Mucosa of stomach (tissue), 1 donor: ENCODE measurements around the gene SLC6A7.

Experiments used
- H3K27me3 ChIP-seq: one replicate; pipeline ENCODE4 v1.7.0; 2013; ENCODE audit warnings: mild to moderate bottlenecking, low read length; ENCODE audit not compliant: control insufficient read depth, insufficient read depth
- H3K36me3 ChIP-seq: one replicate; pipeline ENCODE4 v1.7.0; 2013; ENCODE audit warnings: low read length; ENCODE audit not compliant: control insufficient read depth, insufficient read depth
- H3K4me1 ChIP-seq: one replicate; pipeline ENCODE4 v1.7.0; 2013; ENCODE audit warnings: mild to moderate bottlenecking, low read length; ENCODE audit not compliant: control insufficient read depth, insufficient read depth
- H3K4me3 ChIP-seq: one replicate; pipeline ENCODE4 v1.7.0; 2013; ENCODE audit warnings: low read length
- H3K9ac ChIP-seq: one replicate; pipeline ENCODE4 v1.7.0; 2013; ENCODE audit warnings: mild to moderate bottlenecking, low read length, moderate library complexity
- H3K9me3 ChIP-seq: one replicate; pipeline ENCODE4 v1.7.0; 2013; ENCODE audit warnings: mild to moderate bottlenecking, low read length, moderate library complexity; ENCODE audit not compliant: control insufficient read depth
- donor health status: Pancreatic carcinoma.

Gene SLC6A7

DNA sequence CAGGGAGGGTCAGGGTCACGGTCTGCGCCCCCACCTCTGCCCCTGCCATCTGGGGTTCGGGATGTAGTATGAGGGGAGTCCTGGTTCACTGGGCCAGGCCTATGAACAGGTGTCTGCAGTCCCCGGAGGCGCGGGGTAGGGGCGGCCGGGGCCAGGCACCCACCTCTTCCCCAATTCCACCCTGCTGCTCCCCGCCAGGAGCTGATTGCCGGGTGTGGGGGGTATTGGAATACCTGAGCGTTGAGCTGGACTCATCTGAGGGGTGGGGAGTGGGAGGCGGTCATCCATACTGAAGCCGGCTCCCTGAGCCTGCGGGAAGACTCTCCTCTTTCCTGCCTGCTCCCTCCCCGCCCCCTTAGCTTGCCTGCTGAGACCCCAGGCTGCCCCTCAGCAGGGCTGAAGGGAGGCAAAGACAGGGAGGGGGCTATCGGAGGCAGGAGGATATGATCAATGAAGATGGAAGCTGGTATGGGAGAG, 679 bp downstream of the SLC6A7 start:
- no peaks in the 10 kb centered on the region for H3K36me3 ChIP-seq
- H3K27me3 ChIP-seq = peaks cover 39% of the 10 kb centered on the region
- H3K9ac ChIP-seq = no peak overlapping the region
- H3K4me1 ChIP-seq = peaks cover 15% of the 10 kb centered on the region
- no peak overlapping the region for H3K4me3 ChIP-seq
- H3K9me3 ChIP-seq = no peaks in the 10 kb centered on the region

DNA sequence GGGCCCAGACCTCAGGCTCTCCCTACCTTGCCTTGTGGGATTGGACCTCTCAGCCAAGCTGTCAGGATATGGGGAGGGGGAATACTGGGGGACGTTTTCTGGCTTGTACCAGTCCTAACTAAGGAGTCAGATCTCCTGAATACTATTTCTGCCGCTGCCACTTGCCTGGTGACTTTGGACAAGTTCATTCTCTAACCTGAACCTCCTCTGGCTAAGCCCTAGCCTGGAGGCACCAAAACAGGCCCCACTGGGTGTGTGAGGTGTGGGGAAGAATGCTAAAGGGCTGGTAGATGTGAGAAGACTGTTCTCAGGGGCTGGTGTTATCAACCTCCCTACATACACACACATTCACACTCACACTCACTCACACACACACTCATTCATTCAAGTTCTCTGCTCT, 1.1 kb downstream of the SLC6A7 start:
- H3K4me1 ChIP-seq = peaks cover 10% of the 10 kb centered on the region
- H3K4me3 ChIP-seq = no peak overlapping the region
- no peaks in the 10 kb centered on the region for H3K36me3 ChIP-seq
- no peak overlapping the region for H3K9ac ChIP-seq
- peaks cover 39% of the 10 kb centered on the region for H3K27me3 ChIP-seq
- H3K9me3 ChIP-seq = no peaks in the 10 kb centered on the region

DNA sequence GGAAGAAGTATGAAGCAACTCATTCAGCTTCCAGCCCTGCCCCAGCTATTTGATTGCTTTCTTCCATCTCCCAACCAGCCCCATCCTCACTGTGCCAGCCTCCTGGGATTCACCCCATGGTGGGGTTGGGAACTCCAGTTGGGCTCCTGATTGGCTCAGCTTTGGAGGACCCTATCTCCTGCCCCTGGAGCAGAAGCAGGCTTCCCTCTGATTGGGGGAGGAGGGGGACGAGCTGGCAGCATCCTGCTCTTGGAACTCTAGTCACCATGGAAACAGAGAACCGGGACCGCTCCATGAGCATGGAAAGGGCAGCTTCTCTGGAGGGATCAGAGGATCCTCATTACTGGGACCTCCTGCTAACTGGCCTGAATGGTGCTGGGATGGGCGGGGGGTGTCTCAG, 2.6 kb downstream of the SLC6A7 start:
- Histone ChIP-seq H3K4me1 (no peaks in the 10 kb centered on the region), H3K36me3 (no peaks in the 10 kb centered on the region), H3K4me3 (no peak overlapping the region), H3K9me3 (no peaks in the 10 kb centered on the region), H3K27me3 (peaks cover 39% of the 10 kb centered on the region), H3K9ac (no peak overlapping the region)

DNA sequence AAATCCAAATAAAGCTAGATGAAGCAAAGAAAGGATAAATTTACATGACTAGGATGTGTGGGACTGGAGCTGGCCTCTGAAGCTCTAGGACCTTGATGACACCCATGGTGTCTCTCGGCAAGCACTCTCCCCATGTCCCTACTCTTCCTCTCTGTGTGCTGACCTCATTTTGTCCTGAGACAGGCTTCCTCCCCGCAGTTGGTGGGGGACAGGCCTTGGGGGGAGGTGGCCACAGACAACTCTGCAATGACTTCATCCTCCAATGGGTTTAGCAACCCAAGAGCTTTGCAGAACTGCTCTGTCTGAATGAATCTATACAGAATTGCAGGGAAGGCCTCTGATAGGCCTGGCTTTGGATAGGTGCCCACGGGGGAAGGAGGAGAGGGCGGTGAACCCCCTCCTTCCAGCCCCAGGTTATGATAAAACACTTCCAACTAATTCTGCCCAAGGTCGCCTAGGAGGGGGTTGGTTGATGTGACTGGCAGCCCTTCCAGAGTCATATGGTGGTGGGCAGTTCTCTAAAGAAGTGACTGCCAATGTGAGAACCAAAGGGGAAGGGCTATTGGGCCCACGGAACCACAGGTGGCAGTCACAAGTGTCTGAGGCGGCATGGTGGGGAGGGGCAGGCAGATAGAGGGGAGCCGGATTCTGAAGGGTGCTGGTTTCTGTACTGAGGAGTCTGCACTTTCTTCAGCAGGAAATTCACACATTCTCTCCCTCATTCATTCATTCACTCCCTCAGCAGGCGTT, 6.0 kb downstream of the SLC6A7 start:
- Histone ChIP-seq H3K9ac (no peak overlapping the region), H3K9me3 (no peaks in the 10 kb centered on the region), H3K4me3 (no peak overlapping the region), H3K27me3 (peaks cover 22% of the 10 kb centered on the region), H3K36me3 (no peaks in the 10 kb centered on the region), H3K4me1 (no peaks in the 10 kb centered on the region)

DNA sequence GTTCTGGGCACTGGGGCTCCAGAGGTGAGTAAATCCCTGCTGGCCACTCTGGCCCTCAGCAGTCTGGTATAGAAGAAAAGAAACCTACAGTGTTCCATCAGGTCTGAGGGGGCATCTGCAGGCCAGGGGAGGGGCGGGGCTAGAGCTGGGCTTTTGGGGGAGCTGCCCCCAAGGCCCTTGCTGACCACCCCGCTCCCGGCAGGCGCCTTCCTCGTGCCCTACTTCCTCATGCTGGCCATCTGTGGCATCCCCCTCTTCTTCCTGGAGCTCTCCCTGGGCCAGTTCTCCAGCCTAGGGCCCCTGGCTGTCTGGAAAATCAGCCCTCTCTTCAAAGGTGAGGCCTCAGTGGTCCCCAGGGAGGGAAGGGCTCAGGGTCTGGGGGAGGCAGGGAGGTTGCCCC, 6.7 kb downstream of the SLC6A7 start:
- H3K4me1 ChIP-seq = no peaks in the 10 kb centered on the region
- peaks cover 18% of the 10 kb centered on the region for H3K27me3 ChIP-seq
- H3K9me3 ChIP-seq = no peaks in the 10 kb centered on the region
- no peaks in the 10 kb centered on the region for H3K36me3 ChIP-seq
- no peak overlapping the region for H3K9ac ChIP-seq
- no peak overlapping the region for H3K4me3 ChIP-seq

DNA sequence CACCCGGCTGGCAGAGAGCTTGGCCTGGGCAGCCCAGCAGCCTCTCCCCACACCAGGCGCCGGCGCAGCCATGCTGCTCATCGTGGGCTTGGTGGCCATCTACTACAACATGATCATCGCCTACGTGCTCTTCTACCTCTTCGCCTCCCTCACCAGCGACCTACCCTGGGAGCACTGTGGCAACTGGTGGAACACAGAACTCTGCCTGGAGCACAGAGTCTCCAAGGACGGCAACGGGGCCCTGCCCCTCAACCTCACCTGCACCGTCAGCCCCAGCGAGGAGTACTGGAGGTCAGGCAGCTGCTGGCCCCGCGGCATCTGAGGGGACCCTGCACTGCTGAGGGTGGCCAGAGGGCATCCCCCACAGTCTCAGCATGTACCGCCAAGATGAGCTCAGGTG, 7.1 kb downstream of the SLC6A7 start:
- H3K9me3 ChIP-seq = no peaks in the 10 kb centered on the region

DNA sequence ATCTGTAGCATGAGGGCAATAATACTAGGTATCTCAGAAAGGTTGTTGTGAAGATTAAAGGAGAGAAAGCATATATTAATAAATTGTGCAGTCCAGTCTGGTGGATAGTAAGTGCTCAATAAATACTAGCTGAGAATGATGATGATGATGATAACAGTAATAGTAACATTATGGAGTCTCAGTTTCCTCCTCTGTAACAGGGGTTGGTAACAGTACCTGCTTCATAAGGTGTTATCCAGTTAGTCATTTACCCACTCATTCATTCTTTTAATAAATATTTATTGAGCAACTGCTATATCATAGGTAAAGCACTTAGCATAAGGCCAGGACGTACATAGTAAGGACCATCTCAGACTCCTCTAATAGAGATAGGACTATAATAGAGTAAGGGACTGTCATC, 7.6 kb downstream of the SLC6A7 start:
- H3K4me1 ChIP-seq = no peaks in the 10 kb centered on the region

More for the DNA sequence above, 7.1 kb downstream of the SLC6A7 start:
- H3K4me1 ChIP-seq = no peaks in the 10 kb centered on the region
- H3K9ac ChIP-seq = no peak overlapping the region
- H3K36me3 ChIP-seq = no peaks in the 10 kb centered on the region
- no peak overlapping the region for H3K4me3 ChIP-seq
- peaks cover 14% of the 10 kb centered on the region for H3K27me3 ChIP-seq

DNA sequence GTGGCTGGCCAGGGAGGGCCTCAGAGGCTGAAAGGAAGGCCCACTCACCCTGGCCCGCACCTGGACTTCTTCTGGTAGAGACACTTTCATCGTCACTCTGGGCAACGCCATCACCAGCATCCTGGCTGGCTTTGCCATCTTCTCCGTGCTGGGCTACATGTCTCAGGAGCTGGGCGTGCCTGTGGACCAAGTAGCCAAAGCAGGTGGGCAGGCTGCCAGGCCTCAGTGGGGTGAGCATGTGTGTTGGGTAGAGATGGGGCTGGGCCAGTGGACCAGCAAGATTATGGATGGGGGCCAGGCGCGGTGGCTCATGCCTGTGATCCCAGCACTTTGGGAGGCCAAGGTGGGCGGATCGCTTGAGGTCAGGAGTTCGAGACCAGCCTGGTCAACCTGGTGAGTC, 12.6 kb downstream of the SLC6A7 start:
- H3K36me3 ChIP-seq = no peaks in the 10 kb centered on the region
- H3K27me3 ChIP-seq = peaks cover 9% of the 10 kb centered on the region
- H3K4me3 ChIP-seq = no peak overlapping the region
- no peak overlapping the region for H3K9ac ChIP-seq
- no peaks in the 10 kb centered on the region for H3K9me3 ChIP-seq
- H3K4me1 ChIP-seq = no peaks in the 10 kb centered on the region

More for the DNA sequence above, 7.6 kb downstream of the SLC6A7 start:
- Histone ChIP-seq H3K36me3 (no peaks in the 10 kb centered on the region), H3K4me3 (no peak overlapping the region), H3K9me3 (no peaks in the 10 kb centered on the region), H3K9ac (no peak overlapping the region), H3K27me3 (peaks cover 14% of the 10 kb centered on the region)

DNA sequence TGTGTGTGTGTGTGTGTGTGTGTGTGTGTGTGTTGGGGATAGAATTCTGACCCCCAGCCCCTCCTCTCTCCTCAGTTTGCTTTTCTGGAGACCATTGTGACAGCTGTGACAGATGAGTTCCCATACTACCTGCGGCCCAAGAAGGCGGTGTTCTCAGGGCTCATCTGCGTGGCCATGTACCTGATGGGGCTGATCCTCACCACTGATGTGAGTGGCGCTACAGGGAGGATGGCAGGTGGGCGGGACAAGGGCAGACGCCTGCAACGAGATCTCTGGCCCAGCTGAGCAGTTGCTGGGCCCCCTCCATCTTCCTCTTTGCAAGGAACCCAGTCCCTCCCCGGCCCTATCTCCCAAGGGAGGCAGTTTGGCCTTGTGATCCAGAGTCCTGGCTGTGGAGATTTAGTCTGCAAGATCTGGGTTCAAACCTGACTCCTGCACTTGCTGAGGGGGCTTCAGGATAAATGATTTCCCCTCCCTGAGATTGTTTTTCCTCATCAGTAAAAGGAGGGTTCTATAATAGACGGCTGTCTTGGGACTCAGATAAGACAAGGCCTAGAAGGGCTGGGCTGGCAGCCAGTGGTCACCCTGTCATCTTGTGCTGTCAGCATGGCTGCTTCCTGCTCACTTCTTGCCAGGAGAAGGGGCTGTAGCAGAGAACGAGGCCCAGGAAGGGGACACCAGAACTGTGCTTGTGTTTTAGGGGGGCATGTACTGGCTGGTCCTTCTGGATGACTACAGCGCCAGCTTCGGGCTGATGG, 14.1 kb downstream of the SLC6A7 start:
- H3K4me1 ChIP-seq = peaks cover 6% of the 10 kb centered on the region
- H3K27me3 ChIP-seq = peaks cover 17% of the 10 kb centered on the region
- H3K9ac ChIP-seq = no peak overlapping the region
- H3K36me3 ChIP-seq = no peaks in the 10 kb centered on the region
- H3K9me3 ChIP-seq = no peaks in the 10 kb centered on the region
- no peak overlapping the region for H3K4me3 ChIP-seq

DNA sequence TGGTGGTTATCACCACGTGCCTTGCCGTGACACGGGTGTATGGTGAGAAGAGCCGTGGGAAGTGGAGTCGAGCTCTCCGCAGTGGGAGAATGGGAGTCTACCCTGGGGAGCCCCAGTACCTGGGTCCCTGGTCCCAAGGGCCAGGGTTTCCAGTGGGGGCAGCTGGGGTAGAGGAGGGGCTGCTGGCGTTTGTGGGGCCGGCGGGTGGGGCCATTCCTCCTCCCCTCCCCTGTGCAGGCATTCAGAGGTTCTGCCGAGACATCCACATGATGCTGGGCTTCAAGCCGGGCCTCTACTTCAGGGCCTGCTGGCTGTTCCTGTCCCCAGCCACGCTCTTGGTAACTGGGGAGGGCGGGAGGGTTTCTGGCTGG, 14.7 kb downstream of the SLC6A7 start:
- H3K27me3 ChIP-seq = peaks cover 11% of the 10 kb centered on the region
- H3K36me3 ChIP-seq = no peaks in the 10 kb centered on the region
- no peak overlapping the region for H3K4me3 ChIP-seq
- peaks cover 9% of the 10 kb centered on the region for H3K4me1 ChIP-seq
- H3K9ac ChIP-seq = no peak overlapping the region
- no peaks in the 10 kb centered on the region for H3K9me3 ChIP-seq

DNA sequence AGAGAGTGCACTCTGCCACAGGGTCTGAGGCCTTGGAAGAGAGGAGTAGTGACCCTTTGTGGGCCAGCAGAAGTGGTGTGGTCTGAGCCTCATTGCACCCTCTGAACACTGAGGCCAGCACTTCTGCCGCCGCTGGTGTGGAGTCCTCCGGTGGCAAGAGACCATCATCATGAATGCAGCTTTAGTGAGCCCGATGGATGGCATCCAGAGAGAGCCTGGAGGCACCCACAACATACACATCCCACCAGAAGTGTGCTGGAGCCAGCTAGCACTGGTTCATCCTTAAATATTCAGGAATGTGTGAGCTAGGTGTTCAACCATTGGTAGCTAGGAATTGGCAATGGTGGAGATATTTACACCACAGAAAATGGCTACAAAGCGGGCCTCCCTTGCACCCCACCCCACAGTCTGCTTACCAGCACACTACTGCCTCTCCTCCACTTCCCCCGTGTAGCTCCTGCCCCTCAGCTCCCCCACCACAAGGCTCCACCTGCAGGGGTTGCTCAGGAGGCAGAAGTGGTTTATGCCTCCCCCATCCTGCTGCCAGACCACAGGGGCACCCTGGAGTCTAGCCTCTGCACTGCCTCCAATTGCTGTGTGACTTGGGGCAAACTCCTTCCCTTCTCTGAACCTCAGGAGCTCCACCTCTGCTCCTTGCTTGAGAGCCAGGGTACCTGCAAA, 16.4 kb downstream of the SLC6A7 start:
- no peaks in the 10 kb centered on the region for H3K9me3 ChIP-seq
- H3K9ac ChIP-seq = no peak overlapping the region
- no peaks in the 10 kb centered on the region for H3K36me3 ChIP-seq

DNA sequence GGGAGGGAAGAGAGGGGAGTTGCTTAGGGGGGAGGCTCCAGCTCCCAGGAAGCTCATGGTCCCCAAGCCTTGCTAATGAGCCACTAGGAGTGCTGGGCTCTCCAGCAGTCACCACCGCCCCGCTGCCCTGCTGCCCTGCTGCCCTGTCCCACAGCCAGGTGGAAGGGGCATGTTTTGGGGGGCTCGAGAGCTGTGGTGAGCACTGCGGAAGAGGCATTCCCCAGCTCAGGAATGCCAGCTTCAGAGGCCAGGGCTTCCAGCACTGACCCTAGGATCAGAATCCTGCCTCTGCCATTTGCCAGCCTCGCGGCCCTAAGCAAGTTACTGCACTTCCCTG, 16.9 kb downstream of the SLC6A7 start:
- no peaks in the 10 kb centered on the region for H3K36me3 ChIP-seq
- peaks cover 19% of the 10 kb centered on the region for H3K4me1 ChIP-seq
- H3K4me3 ChIP-seq = no peak overlapping the region
- no peak overlapping the region for H3K9ac ChIP-seq
- H3K9me3 ChIP-seq = no peaks in the 10 kb centered on the region
- peaks cover 10% of the 10 kb centered on the region for H3K27me3 ChIP-seq

More for the DNA sequence above, 16.4 kb downstream of the SLC6A7 start:
- H3K4me1 ChIP-seq = peaks cover 16% of the 10 kb centered on the region
- H3K4me3 ChIP-seq = no peak overlapping the region
- peaks cover 9% of the 10 kb centered on the region for H3K27me3 ChIP-seq
